HG03135 (cell line): ENCODE measurements around the gene COX7A1.

Experiments used
- ATAC-seq: cut with Tn5 transposase; IDR thresholded peaks from one replicate; pipeline ENCODE4 v1.9.1; 2021; ENCODE audit warnings: mild to moderate bottlenecking, moderate library complexity; ENCODE audit not compliant: unreplicated experiment

COX7A1 gene

DNA sequence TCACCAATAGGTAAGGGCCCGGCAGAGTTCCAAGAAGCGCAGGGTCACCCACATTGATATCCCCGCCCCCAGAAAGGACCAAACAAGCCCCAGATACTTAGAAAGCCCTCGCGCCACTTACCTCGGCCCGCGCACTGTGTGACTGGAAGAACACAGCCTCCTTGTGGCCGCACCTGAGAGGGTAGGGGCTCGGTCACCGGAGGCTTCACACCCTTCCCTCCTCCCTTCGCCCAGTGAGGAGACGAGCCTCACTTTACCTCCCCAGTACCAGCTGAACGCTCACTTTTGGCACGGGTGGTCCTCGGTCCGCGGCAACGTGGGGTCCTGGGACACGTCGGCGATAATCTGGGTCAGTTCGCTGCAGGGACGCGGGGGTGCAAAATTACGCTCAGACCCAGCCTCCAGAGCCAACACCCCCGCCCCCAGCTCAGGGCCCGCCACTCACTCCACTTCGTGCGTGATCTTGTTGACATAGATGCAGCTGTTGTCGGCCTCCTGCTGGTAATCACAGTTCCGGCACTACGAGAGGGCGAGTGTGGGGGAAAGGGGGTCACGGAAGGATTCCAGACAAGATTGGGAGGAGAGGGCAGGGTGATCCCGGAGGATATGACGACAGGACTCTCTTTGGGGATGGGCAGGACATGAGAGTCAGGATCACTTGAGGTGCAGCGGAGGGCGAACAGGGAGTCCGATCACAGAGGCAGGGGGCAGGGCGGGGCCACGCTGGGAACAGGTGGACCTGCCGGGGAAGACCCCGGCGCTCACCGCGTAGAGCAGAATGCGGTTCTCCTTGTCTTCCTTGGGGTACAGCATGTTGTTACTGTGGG is 38.1 kb downstream of the COX7A1 start:
- ATAC-seq = no peak

DNA sequence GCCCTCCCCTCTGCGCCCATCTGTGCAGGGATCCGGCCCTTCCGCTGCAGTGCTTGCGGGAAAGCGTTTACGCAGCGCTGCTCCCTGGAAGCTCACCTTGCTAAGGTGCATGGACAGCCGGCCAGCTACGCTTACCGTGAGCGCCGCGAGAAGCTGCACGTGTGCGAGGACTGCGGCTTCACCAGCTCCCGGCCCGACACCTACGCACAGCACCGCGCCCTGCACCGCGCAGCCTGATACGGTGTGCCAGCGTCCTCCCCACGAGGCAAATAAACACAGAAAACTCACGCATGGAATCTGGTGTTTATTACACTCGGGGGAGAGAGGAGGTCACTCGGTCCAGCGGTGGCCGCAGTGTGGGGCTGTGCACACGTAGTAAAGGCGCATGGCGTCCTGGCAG is 38.8 kb downstream of the COX7A1 start:
- ATAC-seq = no peak

DNA sequence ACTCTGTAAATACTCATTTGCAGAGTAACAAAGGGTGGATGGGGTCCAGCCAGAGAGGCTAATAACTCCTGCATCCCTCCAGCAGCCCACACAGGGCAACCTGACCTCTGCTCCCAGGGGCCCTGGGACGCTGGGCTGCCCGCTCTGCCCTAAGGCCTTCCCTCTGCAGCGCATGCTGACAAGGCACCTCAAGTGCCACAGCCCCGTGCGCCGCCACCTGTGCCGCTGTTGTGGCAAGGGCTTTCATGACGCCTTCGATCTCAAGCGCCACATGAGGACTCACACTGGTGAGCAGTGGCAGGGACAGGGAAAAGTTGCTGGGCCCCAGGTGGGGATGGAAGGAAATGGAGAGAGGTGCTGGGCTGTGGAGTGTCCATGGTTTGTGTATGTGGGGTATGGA is 39.6 kb downstream of the COX7A1 start:
- no peak for ATAC-seq

- ATAC-seq = no peak
Observed at GRCh38 chr19:36111200-36111539, 41.1 kb downstream of the COX7A1 start.

- no peak for ATAC-seq
Observed at GRCh38 chr19:36110487-36111199, 41.6 kb downstream of the COX7A1 start, which contains the start of gene OVOL3. OVOL3 (plus strand) TSS chr19:36111143; CDS start chr19:36111203, 60 bp downstream.

GRCh38 chr19:36108684-36109083 is 43.6 kb downstream of the COX7A1 start:
- no peak for ATAC-seq

- ATAC-seq = no peak
Observed at GRCh38 chr19:36106991-36107390, 45.3 kb downstream of the COX7A1 start.

DNA sequence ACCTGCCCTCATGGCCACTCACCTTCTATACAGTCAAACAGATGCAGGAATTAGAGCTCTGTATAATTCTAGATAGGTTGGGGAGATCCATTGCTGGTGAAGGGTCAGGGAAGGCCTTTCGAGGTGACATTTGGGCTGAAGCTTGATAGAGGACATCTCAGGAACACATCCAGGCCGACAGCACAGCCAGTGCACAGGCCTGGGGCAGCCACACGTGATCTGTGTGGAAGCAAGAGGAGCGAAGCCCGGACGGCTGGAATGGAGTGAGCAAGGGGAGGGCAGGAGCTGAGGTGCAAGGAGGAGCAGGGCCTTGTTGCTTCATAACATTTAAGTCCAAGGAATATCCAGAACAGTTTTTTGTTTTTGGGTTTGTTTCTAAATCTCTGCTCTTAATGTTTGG is 45.8 kb downstream of the COX7A1 start:
- ATAC-seq = no peak

GRCh38 chr19:36103842-36104552 is 48.2 kb downstream of the COX7A1 start:
- ATAC-seq = no peak

- ATAC-seq = no peak
Observed at GRCh38 chr19:36103040-36103626, 49.1 kb downstream of the COX7A1 start.

- ATAC-seq = no peak
Observed at GRCh38 chr19:36101550-36102327, 50.5 kb downstream of the COX7A1 start.
